Nephron (organoid): Measurements from ENCODE around the gene TENM4.

Experiments
- H3K27ac Mint-ChIP-seq, 3 experiments: 2 replicates each; pipeline ENCODE4 v1.8.0; 2020; ENCODE audit warnings: mixed read lengths in 3 of 3, mild to moderate bottlenecking in 2 of 3, moderate library complexity in 1 of 3
- H3K27me3 Mint-ChIP-seq: 2 replicates; pipeline ENCODE4 v1.8.0; 2021; ENCODE audit warnings: low read depth, mild to moderate bottlenecking, moderate library complexity, mixed read lengths
- H3K36me3 Mint-ChIP-seq: 2 replicates; pipeline ENCODE4 v1.8.0; 2020; ENCODE audit warnings: low read depth, mixed read lengths
- H3K4me1 Mint-ChIP-seq: 2 replicates; pipeline ENCODE4 v1.8.0; 2020; ENCODE audit warnings: mixed read lengths
- H3K4me3 Mint-ChIP-seq, 3 experiments: 2 replicates each; pipeline ENCODE4 v1.8.0; 2020; ENCODE audit warnings: mild to moderate bottlenecking in 3 of 3, mixed read lengths in 3 of 3, moderate library complexity in 2 of 3
- H3K9me3 Mint-ChIP-seq: 2 replicates; pipeline ENCODE4 v1.8.0; 2020; ENCODE audit warnings: mixed read lengths
- TF ChIP-seq, protein P1 (sequence below), 3 experiments: fragments of 200-600 bp; sonication (generic); IDR thresholded peaks; one replicate each; pipeline ENCODE4 v1.5.0; 2021; ENCODE audit warnings: antibody characterized with exemption in 3 of 3; ENCODE audit not compliant: unreplicated experiment in 3 of 3

TENM4 gene

GRCh38 chr11:78685156-78685555 lies 755.7 kb downstream of the TENM4 start:
- Mint-ChIP-seq H3K27me3 (peaks cover 2% of the 10 kb centered on the region), H3K36me3 (peaks cover 49% of the 10 kb centered on the region), H3K27ac (no peak overlapping the region), H3K4me3 (no peak overlapping the region), H3K4me1 (no peaks in the 10 kb centered on the region), H3K9me3 (peaks cover 9% of the 10 kb centered on the region)
- TF ChIP-seq, protein P1, sequence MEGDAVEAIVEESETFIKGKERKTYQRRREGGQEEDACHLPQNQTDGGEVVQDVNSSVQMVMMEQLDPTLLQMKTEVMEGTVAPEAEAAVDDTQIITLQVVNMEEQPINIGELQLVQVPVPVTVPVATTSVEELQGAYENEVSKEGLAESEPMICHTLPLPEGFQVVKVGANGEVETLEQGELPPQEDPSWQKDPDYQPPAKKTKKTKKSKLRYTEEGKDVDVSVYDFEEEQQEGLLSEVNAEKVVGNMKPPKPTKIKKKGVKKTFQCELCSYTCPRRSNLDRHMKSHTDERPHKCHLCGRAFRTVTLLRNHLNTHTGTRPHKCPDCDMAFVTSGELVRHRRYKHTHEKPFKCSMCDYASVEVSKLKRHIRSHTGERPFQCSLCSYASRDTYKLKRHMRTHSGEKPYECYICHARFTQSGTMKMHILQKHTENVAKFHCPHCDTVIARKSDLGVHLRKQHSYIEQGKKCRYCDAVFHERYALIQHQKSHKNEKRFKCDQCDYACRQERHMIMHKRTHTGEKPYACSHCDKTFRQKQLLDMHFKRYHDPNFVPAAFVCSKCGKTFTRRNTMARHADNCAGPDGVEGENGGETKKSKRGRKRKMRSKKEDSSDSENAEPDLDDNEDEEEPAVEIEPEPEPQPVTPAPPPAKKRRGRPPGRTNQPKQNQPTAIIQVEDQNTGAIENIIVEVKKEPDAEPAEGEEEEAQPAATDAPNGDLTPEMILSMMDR (IDR thresholded peaks at IDR 0.05; ENCODE audit: unreplicated experiment in 3 of 3): no peak

GRCh38 chr11:78684377-78684776 lies 756.5 kb downstream of the TENM4 start:
- Mint-ChIP-seq H3K27me3 (no peaks in the 10 kb centered on the region), H3K4me1 (no peaks in the 10 kb centered on the region), H3K27ac (no peak overlapping the region), H3K9me3 (peaks cover 9% of the 10 kb centered on the region), H3K4me3 (peak overlapping the region in 1 of 3 experiments; percentile 3), H3K36me3 (peaks cover 47% of the 10 kb centered on the region)
- TF ChIP-seq, protein P1 (IDR thresholded peaks at IDR 0.05; ENCODE audit: unreplicated experiment in 3 of 3): no peak

DNA sequence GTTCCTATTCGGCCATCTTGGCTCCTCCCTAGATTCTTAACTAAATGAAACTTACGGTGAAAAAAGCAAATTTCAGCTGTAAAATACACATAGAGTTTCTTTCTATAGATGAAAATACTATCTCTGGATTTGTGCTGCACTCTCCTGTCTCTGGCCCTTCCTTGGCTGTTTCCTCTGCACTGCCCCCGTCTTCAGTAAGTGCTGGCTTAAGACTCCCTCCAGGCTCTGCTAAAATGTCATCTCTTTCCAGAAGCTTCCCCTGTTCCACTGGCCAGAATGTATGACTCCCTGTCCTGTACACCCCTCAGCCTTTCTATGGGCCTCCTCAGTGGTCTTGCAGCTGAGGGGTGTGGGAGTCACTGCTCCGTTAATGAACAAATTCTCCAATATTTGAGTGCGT lies 757.1 kb downstream of the TENM4 start:
- TF ChIP-seq, protein P1 (IDR thresholded peaks at IDR 0.05; ENCODE audit: unreplicated experiment in 3 of 3): no peak
- H3K36me3 Mint-ChIP-seq: peaks cover 46% of the 10 kb centered on the region
- H3K27me3 Mint-ChIP-seq: no peaks in the 10 kb centered on the region
- peaks cover 9% of the 10 kb centered on the region for H3K9me3 Mint-ChIP-seq
- peak overlapping the region in 1 of 3 experiments; percentile 13 for H3K27ac Mint-ChIP-seq
- H3K4me1 Mint-ChIP-seq: no peaks in the 10 kb centered on the region
- peak overlapping the region in 2 of 3 experiments; percentile 17 to 43 for H3K4me3 Mint-ChIP-seq

DNA sequence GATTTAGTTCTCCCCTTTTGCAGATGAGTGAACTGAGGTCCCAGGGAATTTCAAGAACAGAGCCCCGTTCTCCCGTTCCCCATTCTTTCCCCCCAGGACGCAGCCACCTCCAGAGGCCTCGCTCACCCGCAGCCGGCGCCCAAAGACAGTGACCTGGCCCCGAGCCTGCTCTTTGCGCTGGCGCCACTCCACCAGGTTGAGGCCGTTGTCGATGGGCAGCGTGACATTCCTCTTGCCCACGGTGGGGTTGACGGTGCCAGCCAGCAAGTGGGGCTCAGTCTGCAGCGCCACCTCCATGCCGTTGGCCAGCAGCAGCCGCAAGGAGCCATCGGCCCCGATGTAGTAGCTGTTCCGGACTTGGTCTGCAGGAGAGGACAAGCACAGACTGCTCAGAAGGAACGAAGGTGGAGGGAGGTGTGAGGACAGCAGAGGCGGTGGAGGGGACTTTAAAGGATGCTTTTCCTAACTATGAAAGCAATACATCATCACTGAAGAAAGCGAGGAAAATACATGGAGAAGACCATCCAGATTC lies 764.7 kb downstream of the TENM4 start:
- Mint-ChIP-seq H3K36me3 (peaks cover 35% of the 10 kb centered on the region), H3K9me3 (no peaks in the 10 kb centered on the region), H3K27me3 (no peaks in the 10 kb centered on the region), H3K4me1 (no peaks in the 10 kb centered on the region), H3K27ac (no peak overlapping the region), H3K4me3 (no peak overlapping the region)
- TF ChIP-seq, protein P1 (IDR thresholded peaks at IDR 0.05; ENCODE audit: unreplicated experiment in 3 of 3): no peak

DNA sequence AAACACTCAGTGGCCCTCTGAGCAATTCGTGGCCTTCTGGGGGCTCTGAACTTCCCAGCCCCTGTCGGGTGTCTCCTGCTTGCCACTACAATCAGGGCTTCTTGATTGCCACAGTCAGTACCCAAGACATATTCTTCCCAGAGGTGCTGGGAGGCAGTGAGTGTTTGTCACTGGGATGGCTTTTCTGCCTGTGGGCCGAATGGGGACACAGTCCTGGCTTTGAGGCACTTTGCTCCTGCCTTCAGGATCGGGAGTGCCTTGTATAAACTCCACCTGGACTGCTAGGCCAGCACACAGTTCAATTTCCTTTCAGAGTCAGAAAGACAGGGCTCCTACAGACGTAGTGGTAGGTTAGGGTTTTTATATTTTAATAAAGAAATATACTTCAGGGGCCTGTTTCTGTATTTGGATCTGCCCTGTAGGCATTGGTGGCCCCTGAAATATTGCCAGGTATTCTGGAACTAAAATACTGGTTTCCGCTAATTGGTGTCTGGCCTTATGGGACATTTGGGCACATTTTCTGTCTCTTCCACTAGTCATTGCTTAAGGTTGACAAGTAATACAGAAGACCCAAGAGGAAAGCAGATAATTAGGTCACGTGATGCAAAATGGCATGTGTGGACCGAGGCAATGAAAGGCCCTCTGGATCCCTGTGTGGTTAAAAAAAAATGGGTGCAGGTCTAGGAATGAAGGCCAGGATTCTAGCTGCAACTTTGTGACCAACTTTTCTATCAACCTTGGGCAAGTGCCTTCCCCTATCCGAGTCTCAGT lies 767.8 kb downstream of the TENM4 start:
- Mint-ChIP-seq H3K27ac (no peak overlapping the region), H3K4me1 (peaks cover 3% of the 10 kb centered on the region), H3K9me3 (no peaks in the 10 kb centered on the region), H3K4me3 (no peak overlapping the region), H3K36me3 (peaks cover 64% of the 10 kb centered on the region), H3K27me3 (no peaks in the 10 kb centered on the region)
- TF ChIP-seq, protein P1 (IDR thresholded peaks at IDR 0.05; ENCODE audit: unreplicated experiment in 3 of 3): no peak

GRCh38 chr11:78669249-78669648 lies 771.6 kb downstream of the TENM4 start:
- Mint-ChIP-seq H3K4me1 (peaks cover 18% of the 10 kb centered on the region), H3K36me3 (peaks cover 90% of the 10 kb centered on the region), H3K27me3 (no peaks in the 10 kb centered on the region), H3K4me3 (no peak overlapping the region), H3K9me3 (no peaks in the 10 kb centered on the region), H3K27ac (no peak overlapping the region)
- TF ChIP-seq, protein P1 (IDR thresholded peaks at IDR 0.05; ENCODE audit: unreplicated experiment in 3 of 3): no peak
